GM12891 (cell line): Measurements from ENCODE around the gene LEPROT.
"Not testable (repeated sequence)": the region's sequence is repeated elsewhere in the genome, so short reads cannot be mapped to it uniquely, and the experiment has no call there.

ENCODE experiments used
- DNase-seq: peaks from one replicate; pipeline ENCODE4 v3.0.0; 2011; ENCODE audit warnings: low spot score; ENCODE audit not compliant: insufficient read length
- FAIRE-seq: peaks from 2 replicates; lab custom pipeline; 2011; peaks lifted over from hg19 to GRCh38; lab: Jason Lieb, UNC
- PAX5 ChIP-seq: IDR thresholded peaks from 2 replicates; pipeline ENCODE4 v1.6.1; 2011; ENCODE audit warnings: low read length, moderate library complexity, mild to moderate bottlenecking; ENCODE audit not compliant: insufficient read depth, severe bottlenecking
- POLR2A ChIP-seq: IDR thresholded peaks from 2 replicates; pipeline ENCODE4 v1.6.1; 2011; ENCODE audit warnings: low read depth, low read length, control low read depth
- POLR2AphosphoS5 ChIP-seq: IDR thresholded peaks from 2 replicates; pipeline ENCODE4 v1.6.1; 2011; ENCODE audit warnings: low read depth, low read length, control low read depth
- POU2F2 ChIP-seq: IDR thresholded peaks from 2 replicates; pipeline ENCODE4 v1.6.1; 2011; ENCODE audit warnings: low read depth, mild to moderate bottlenecking, control low read depth, low read length, moderate library complexity
- SPI1 ChIP-seq: IDR thresholded peaks from 2 replicates; pipeline ENCODE4 v1.6.1; 2011; ENCODE audit warnings: low read depth, low read length, control low read depth
- TAF1 ChIP-seq: IDR thresholded peaks from 2 replicates; pipeline ENCODE4 v1.6.1; 2011; ENCODE audit warnings: low read depth, low read length, control low read depth

LEPROT gene

GRCh38 chr1:65449214-65449823, 28.9 kb downstream of the LEPROT start:
- TF ChIP-seq SPI1 = no peak
- DNase-seq = no peak
- FAIRE-seq = no peak

GRCh38 chr1:65455678-65456077, 35.2 kb downstream of the LEPROT start:
- DNase-seq, FAIRE-seq: not testable (repeated sequence)

GRCh38 chr1:65456481-65456880, 36.0 kb downstream of the LEPROT start:
- DNase-seq = no peak
- TF ChIP-seq SPI1 (no peak), PAX5 (no peak), TAF1 (no peak), POLR2A (no peak), POLR2AphosphoS5 (no peak), POU2F2 (no peak)
- no peak for FAIRE-seq

GRCh38 chr1:65457868-65458267, 37.4 kb downstream of the LEPROT start:
- FAIRE-seq (no peak), DNase-seq (no peak)
- TF ChIP-seq POLR2AphosphoS5 = no peak
- no peak for TF ChIP-seq PAX5
- no peak for TF ChIP-seq POLR2A
- TF ChIP-seq TAF1 = no peak
- TF ChIP-seq SPI1 = no peak
- TF ChIP-seq POU2F2 = no peak

GRCh38 chr1:65458730-65459396, 38.4 kb downstream of the LEPROT start:
- DNase-seq = no peak
- no peak for FAIRE-seq

GRCh38 chr1:65459397-65459768, 38.9 kb downstream of the LEPROT start:
- no peak for FAIRE-seq

More at GRCh38 chr1:65458730-65459396, 38.4 kb downstream of the LEPROT start:
- TF ChIP-seq SPI1 (no peak), TAF1 (no peak), PAX5 (no peak), POLR2A (no peak), POLR2AphosphoS5 (no peak), POU2F2 (no peak)

GRCh38 chr1:65465837-65466236, 45.4 kb downstream of the LEPROT start:
- FAIRE-seq = not testable (repeated sequence)

More at GRCh38 chr1:65459397-65459768, 38.9 kb downstream of the LEPROT start:
- no peak for TF ChIP-seq TAF1
- TF ChIP-seq POU2F2 = no peak
- TF ChIP-seq POLR2A = no peak
- TF ChIP-seq PAX5 = no peak
- TF ChIP-seq POLR2AphosphoS5 = no peak
- peak; percentile 82 for TF ChIP-seq SPI1
- DNase-seq = peak; percentile 13

GRCh38 chr1:65467536-65467935, 47.1 kb downstream of the LEPROT start:
- TF ChIP-seq POLR2AphosphoS5 = no peak
- TF ChIP-seq POU2F2 = no peak
- no peak for TF ChIP-seq PAX5
- no peak for TF ChIP-seq SPI1
- TF ChIP-seq POLR2A = no peak
- no peak for TF ChIP-seq TAF1
- DNase-seq = no peak
- FAIRE-seq = no peak

More at GRCh38 chr1:65465837-65466236, 45.4 kb downstream of the LEPROT start:
- not testable (repeated sequence) for DNase-seq

GRCh38 chr1:65469126-65469888, 48.8 kb downstream of the LEPROT start:
- DNase-seq = no peak
- TF ChIP-seq POLR2AphosphoS5 = no peak
- no peak for TF ChIP-seq PAX5
- TF ChIP-seq POU2F2 = no peak

GRCh38 chr1:65469889-65470340, 49.4 kb downstream of the LEPROT start:
- FAIRE-seq (no peak), DNase-seq (no peak)
- TF ChIP-seq POLR2A (no peak), TAF1 (no peak), SPI1 (no peak), PAX5 (no peak), POU2F2 (no peak), POLR2AphosphoS5 (no peak)

More at GRCh38 chr1:65469126-65469888, 48.8 kb downstream of the LEPROT start:
- FAIRE-seq = no peak
